CD14-positive monocyte (primary cell): ENCODE data around the gene TMEM117. TPM values are rescaled to one million over a fixed set of nuclear protein-coding genes. Genes with fewer than 3 reads are reported as not detected.

Source experiments
- DNase-seq, 3 donors: peaks; one replicate each; pipeline ENCODE4 v3.0.0-alpha.2; 2011 to 2022
- H2AFZ ChIP-seq: 2 replicates; pipeline ENCODE4 v1.6.0; 2012; ENCODE audit warnings: mild to moderate bottlenecking, low read depth, low read length, inconsistent platforms; ENCODE audit not compliant: insufficient read depth, poor library complexity, severe bottlenecking
- H3K27ac ChIP-seq, 2 donors: 1 replicate in 1 of 2; 2 replicates in 1 of 2; pipeline ENCODE4 v1.5.1; 2012 to 2013; ENCODE audit warnings: low read length in 2 of 2, control low read depth in 1 of 2, inconsistent platforms in 1 of 2, low read depth in 1 of 2, mild to moderate bottlenecking in 1 of 2
- H3K27me3 ChIP-seq, 2 donors: one replicate each; pipeline versions ENCODE4 v1.6.0 to v1.6.1; 2011 to 2013; ENCODE audit warnings: low read length in 2 of 2; ENCODE audit not compliant: control insufficient read depth in 2 of 2, insufficient read depth in 2 of 2
- H3K36me3 ChIP-seq, 2 donors: replicated peaks in 1 of 2; 1 replicate in 1 of 2; 2 replicates in 1 of 2; pipeline versions ENCODE4 v1.5.1 to v1.6.1; 2012 to 2013; ENCODE audit warnings: low read length in 2 of 2, control low read depth in 1 of 2, inconsistent platforms in 1 of 2, mild to moderate bottlenecking in 1 of 2; ENCODE audit not compliant: insufficient read depth in 2 of 2, control insufficient read depth in 1 of 2
- H3K4me1 ChIP-seq, 2 donors: 1 replicate in 1 of 2; 2 replicates in 1 of 2; pipeline versions ENCODE4 v1.5.1 to v1.6.1; 2012 to 2013; ENCODE audit warnings: low read length in 2 of 2, control low read depth in 1 of 2, inconsistent platforms in 1 of 2, mild to moderate bottlenecking in 1 of 2, moderate library complexity in 1 of 2; ENCODE audit not compliant: insufficient read depth in 2 of 2, control insufficient read depth in 1 of 2
- H3K4me2 ChIP-seq: replicated peaks from 2 replicates; pipeline ENCODE3; 2012; ENCODE audit warnings: low read length, moderate library complexity, mild to moderate bottlenecking; ENCODE audit not compliant: poor library complexity, severe bottlenecking; ENCODE audit errors: extremely low read depth
- H3K4me3 ChIP-seq, 3 experiments: fragments of 200-600 bp in 1 of 3; sonication (generic) in 1 of 3; replicated peaks in 1 of 3; 1 replicate in 2 of 3; 2 replicates in 1 of 3; pipeline ENCODE4 v1.5.1; 2011 to 2013; ENCODE audit warnings: low read length in 3 of 3, mild to moderate bottlenecking in 3 of 3, control low read depth in 2 of 3, low read depth in 2 of 3, inconsistent platforms in 1 of 3, moderate library complexity in 1 of 3
- H3K79me2 ChIP-seq: 2 replicates; pipeline ENCODE4 v1.6.0; 2012; ENCODE audit warnings: mild to moderate bottlenecking, control low read depth, inconsistent platforms, low read length, moderate library complexity; ENCODE audit not compliant: insufficient read depth
- H3K9ac ChIP-seq: 2 replicates; pipeline ENCODE4 v1.6.0; 2017; ENCODE audit warnings: low read length, mild to moderate bottlenecking; ENCODE audit not compliant: insufficient read depth, poor library complexity, severe bottlenecking
- H3K9me3 ChIP-seq, 2 donors: replicated peaks in 1 of 2; 1 replicate in 1 of 2; 2 replicates in 1 of 2; pipeline versions ENCODE4 v1.5.1 to v1.6.1; 2012 to 2013; ENCODE audit warnings: low read length in 2 of 2, control low read depth in 1 of 2; ENCODE audit not compliant: control insufficient read depth in 1 of 2, insufficient read depth in 1 of 2
- H4K20me1 ChIP-seq: 2 replicates; pipeline ENCODE4 v1.6.0; 2012; ENCODE audit warnings: mild to moderate bottlenecking, low read length, control low read depth, moderate library complexity; ENCODE audit not compliant: insufficient read depth
- H3K27ac Mint-ChIP-seq, 7 donors: one replicate each; pipeline ENCODE4 v1.8.0; 2020; ENCODE audit warnings: mild to moderate bottlenecking in 7 of 7, mixed read lengths in 7 of 7, moderate library complexity in 6 of 7, inconsistent platforms in 2 of 7
- H3K27me3 Mint-ChIP-seq, 3 donors: one replicate each; pipeline ENCODE4 v1.8.0; 2021 to 2022; ENCODE audit warnings: low read depth in 3 of 3, mild to moderate bottlenecking in 3 of 3, mixed read lengths in 3 of 3, moderate library complexity in 3 of 3, inconsistent platforms in 1 of 3
- H3K36me3 Mint-ChIP-seq, 2 donors: one replicate each; pipeline ENCODE4 v1.8.0; 2020; ENCODE audit warnings: mixed read lengths in 2 of 2, inconsistent platforms in 1 of 2, mild to moderate bottlenecking in 1 of 2
- H3K4me1 Mint-ChIP-seq: one replicate; pipeline ENCODE4 v1.8.0; 2020; ENCODE audit warnings: mild to moderate bottlenecking, mixed read lengths
- H3K4me3 Mint-ChIP-seq, 2 donors: one replicate each; pipeline ENCODE4 v1.8.0; 2020; ENCODE audit warnings: mild to moderate bottlenecking in 2 of 2, mixed read lengths in 2 of 2, moderate library complexity in 1 of 2
- H3K9me3 Mint-ChIP-seq, 7 donors: one replicate each; pipeline ENCODE4 v1.8.0; 2020 to 2022; ENCODE audit warnings: mixed read lengths in 7 of 7, mild to moderate bottlenecking in 6 of 7, moderate library complexity in 6 of 7, inconsistent platforms in 2 of 7
- CTCF ChIP-seq: fragments of 200-600 bp; IDR thresholded peaks from one replicate; pipeline ENCODE4 v1.8.0; 2022; ENCODE audit warnings: antibody characterized with exemption, mild to moderate bottlenecking
- WGBS: methylation state at CpG from one replicate; pipeline ENCODE4 v1.1.5; 2013; ENCODE audit warnings: missing lambda C conversion rate; ENCODE audit not compliant: insufficient coverage; 5-methylcytosine and 5-hydroxymethylcytosine counted together
- intact Hi-C, 2 donors: fragments of 100-400 bp; cut with micrococcal nuclease; formaldehyde crosslinking; loops; one replicate each; pipeline versions ENCODE4 v1.15.0 to v1.15.1; 2023
- polyA plus RNA-seq, 3 donors: library from polyadenylated mRNA; depleted of rRNA in 1 of 3; unstranded in 2 of 3; stranded (reverse) in 1 of 3; fragments of 300-500 nt in 2 of 3; fragments of >200 nt in 1 of 3; fragmentation: Illumina TruSeq in 2 of 3; gene quantifications; 1 replicate in 2 of 3; 2 replicates in 1 of 3; pipeline ENCODE4 v1.2.3, GENCODE V29; 2012 to 2021

The TMEM117 gene
- polyA plus RNA-seq, 3 donors = 0.11 to 0.42 TPM; not detected in 1

GRCh38 chr12:44285321-44285960, 449.6 kb downstream of the TMEM117 start:
- Histone ChIP-seq H3K9ac (no peak overlapping the region), H3K27me3 (no peaks in the 10 kb centered on the region), H3K9me3 (peaks cover 0 to 11% of the 10 kb centered on the region in 2 donors), H2AFZ (no peak overlapping the region), H4K20me1 (no peaks in the 10 kb centered on the region), H3K4me1 (no peaks in the 10 kb centered on the region), H3K4me2 (no peak overlapping the region), H3K36me3 (no peaks in the 10 kb centered on the region), H3K4me3 (no peak overlapping the region), H3K79me2 (no peaks in the 10 kb centered on the region), H3K27ac (no peak overlapping the region)
- 0% methylated on average over 2 of the region's 3 CpGs for WGBS
- intact Hi-C loops = no loop called here
- H3K4me1 Mint-ChIP-seq = no peaks in the 10 kb centered on the region
- H3K4me3 Mint-ChIP-seq = no peak overlapping the region
- peaks cover 0 to 3% (median 0%) of the 10 kb centered on the region in 3 donors for H3K27me3 Mint-ChIP-seq
- peaks cover 0 to 10% (median 6%) of the 10 kb centered on the region in 7 donors for H3K9me3 Mint-ChIP-seq
- no peak for DNase-seq
- no peak overlapping the region for H3K27ac Mint-ChIP-seq
- no peaks in the 10 kb centered on the region for H3K36me3 Mint-ChIP-seq
- TF ChIP-seq CTCF = no peak

- Histone ChIP-seq H3K9ac (no peak overlapping the region), H3K9me3 (peaks cover 0 to 11% of the 10 kb centered on the region in 2 donors), H3K4me1 (no peaks in the 10 kb centered on the region), H3K4me3 (no peak overlapping the region), H4K20me1 (no peaks in the 10 kb centered on the region), H3K4me2 (no peak overlapping the region), H3K36me3 (no peaks in the 10 kb centered on the region), H3K27me3 (no peaks in the 10 kb centered on the region), H3K27ac (no peak overlapping the region), H3K79me2 (no peaks in the 10 kb centered on the region), H2AFZ (no peak overlapping the region)
- intact Hi-C loops = no loop called here
- Mint-ChIP-seq H3K4me3 (no peak overlapping the region), H3K4me1 (no peaks in the 10 kb centered on the region), H3K27ac (no peak overlapping the region), H3K9me3 (peaks cover 0 to 11% (median 6%) of the 10 kb centered on the region in 7 donors), H3K27me3 (peaks cover 0 to 3% (median 0%) of the 10 kb centered on the region in 3 donors), H3K36me3 (no peaks in the 10 kb centered on the region)
- no peak for TF ChIP-seq CTCF
- no CpG with 5 or more reads among the region's 2 CpGs for WGBS
- DNase-seq = no peak
These were observed 450.5 kb downstream of the TMEM117 start for GRCh38 chr12:44286336-44286735.
